Stimulated activated CD4-positive, alpha-beta T cell treated with anti-CD3 and anti-CD28 coated beads, Interleukin-4, amount 100 ng/mL, for 48 hours (primary cell): ENCODE results near the gene LYPD6B.
"Not testable (repeated sequence)": the region's sequence is repeated elsewhere in the genome, so short reads cannot be mapped to it uniquely, and the experiment has no call there.

Experiments used
- DNase-seq, 2 donors: peaks; one replicate each; pipeline ENCODE4 v3.0.0-alpha.2; 2020; ENCODE audit warnings: low read depth in 2 of 2

LYPD6B gene

DNA sequence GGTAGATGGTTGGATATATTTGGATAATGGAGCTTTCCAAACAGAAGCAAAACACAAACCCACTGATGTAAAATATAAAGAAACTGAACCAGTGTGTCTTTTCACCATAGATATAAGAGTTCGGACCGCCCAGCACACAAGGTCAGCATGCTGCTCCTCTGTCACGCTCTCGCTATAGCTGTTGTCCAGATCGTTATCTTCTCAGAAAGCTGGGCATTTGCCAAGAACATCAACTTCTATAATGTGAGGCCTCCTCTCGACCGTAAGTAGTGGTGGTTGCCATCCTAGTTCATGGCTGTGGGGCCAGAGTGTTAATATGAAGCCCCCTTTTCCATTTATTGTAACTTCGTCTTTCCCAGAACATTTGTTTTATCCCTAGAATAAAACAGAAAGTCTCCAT, 166.6 kb downstream of the LYPD6B start:
- no peak for DNase-seq

- no peak for DNase-seq
Observed at GRCh38 chr2:149213764-149214493, 175.4 kb downstream of the LYPD6B start.

DNA sequence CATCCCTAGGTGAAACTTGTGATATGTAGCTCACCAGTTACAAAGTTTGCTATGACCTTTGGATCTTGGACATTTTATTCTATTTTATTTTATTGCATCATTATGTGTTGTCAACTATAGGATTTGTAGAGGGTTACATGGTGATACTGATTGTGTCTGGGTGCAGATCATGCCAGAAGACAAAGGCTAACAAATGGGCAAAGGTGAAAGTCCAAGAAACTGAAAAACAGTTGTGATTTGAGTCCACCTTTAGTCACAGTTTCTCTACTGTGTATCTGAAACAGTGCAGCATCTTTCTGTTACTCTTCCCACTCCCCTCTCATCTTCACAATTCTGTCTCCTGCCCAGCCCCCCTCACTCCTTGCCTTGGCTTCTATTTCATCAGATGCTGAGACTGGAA, 180.0 kb downstream of the LYPD6B start:
- DNase-seq, result no peak

GRCh38 chr2:149219856-149220255, 181.4 kb downstream of the LYPD6B start:
- no peak for DNase-seq

GRCh38 chr2:149221002-149221401, 182.5 kb downstream of the LYPD6B start:
- no peak for DNase-seq

- no peak for DNase-seq
Observed at GRCh38 chr2:149221898-149222297, 183.4 kb downstream of the LYPD6B start.

GRCh38 chr2:149223472-149224095, 185.1 kb downstream of the LYPD6B start:
- DNase-seq, result no peak

DNA sequence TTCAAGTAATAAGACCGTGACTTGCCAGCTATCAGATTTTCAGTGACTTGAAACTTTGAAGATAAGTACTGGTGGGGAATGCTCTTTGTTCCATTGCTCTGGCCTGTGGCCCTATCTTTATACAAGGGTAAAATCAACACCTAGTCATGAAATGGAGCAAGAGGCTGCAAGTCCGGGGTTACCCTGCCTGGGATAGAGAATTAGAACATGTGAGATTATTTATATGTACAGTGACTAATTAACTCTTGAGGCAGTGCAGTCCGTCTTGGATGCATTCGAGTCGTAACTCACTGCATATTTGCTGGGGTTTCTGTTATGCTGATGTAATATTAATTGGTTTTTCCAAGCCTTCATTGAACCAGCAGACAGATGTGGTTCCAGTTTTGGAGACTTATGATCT, 186.0 kb downstream of the LYPD6B start:
- no peak for DNase-seq

GRCh38 chr2:149225446-149225845, 186.9 kb downstream of the LYPD6B start:
- no peak for DNase-seq

- DNase-seq, result no peak
Observed at GRCh38 chr2:149226790-149227189, 188.3 kb downstream of the LYPD6B start.

DNA sequence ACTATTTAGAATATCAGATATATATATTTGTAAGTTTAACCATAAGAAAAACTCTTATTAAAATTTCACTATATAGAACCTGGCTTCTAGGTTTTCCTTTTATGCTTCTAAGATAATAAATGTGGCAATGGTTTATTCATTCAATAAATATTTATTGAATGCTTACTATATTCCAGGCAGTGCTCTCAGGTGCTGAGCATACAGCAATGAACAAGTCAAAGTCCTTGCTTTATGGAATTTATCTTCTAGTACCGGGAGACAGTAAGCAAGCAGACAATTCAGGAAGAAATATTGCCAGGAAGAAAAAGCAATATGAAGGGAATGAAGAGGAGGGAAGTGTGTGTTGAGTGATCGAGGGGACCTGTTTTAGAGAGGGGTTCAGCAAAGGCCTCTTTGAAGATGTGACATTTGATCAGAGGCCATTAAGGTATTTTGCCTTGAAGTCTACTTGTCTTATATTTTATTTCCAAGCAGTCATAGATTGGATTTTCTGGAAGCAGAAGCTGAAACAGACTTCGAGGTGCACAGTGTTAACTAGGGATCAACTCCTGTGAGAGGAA, 197.4 kb downstream of the LYPD6B start:
- no peak for DNase-seq

DNA sequence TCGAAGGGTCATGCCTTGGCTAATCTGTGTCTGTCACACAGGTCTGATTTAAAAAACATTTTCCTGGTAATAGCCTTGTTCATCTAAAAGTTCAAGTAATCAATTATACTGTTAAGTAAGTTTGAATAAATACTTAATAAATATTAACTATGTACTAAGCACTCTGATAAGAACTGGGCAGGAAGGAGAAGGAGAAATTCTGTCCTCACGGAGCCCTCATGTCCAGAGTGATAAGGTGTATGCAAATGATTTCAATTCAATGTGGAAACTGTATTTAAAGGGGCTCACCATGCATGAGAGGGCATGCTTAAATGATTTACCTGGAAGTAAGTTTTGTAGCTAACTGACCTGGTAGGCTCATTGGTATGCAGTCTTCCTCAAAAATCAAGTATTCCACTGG, 197.9 kb downstream of the LYPD6B start:
- DNase-seq, result no peak

DNA sequence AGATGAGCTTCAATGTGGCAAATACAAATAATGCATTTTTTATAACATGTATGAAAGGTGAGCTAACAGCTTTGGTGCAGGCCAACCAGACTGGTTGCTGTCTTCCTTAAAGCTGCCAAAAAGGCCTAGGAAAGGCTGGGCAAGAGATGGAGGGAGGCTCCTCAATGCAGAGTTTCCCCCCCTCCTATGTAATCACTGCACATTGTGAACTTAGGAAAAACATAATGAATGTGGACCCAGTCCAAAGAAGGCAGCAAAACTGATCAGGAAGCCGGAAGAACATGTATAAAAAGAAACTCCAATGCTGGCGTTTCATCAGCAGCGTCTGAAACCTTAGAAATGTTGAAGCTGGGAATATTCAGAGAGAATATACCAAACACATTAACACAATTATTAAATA, 207.7 kb downstream of the LYPD6B start:
- no peak for DNase-seq

GRCh38 chr2:149251436-149251835, 212.9 kb downstream of the LYPD6B start:
- DNase-seq, result not testable (repeated sequence)

DNA sequence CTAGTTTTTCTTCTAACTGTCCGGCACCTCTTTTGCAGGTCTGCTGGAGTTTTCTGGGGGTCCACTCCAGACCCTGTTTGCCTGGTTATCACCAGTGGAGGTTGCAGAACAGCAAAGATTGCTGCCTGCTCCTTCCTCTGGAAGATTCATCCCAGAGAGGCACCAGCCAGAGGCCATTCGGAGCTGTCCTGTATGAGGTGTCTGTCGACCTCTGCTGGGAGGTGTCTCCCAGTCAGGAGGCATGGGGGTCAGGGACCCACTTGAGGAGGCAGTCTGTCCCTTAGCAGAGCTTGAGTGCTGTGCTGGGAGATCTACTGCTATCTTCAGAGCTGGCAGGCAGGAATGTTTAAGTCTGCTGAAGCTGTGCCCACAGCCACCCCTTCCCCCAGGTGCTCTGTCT, 218.4 kb downstream of the LYPD6B start:
- not testable (repeated sequence) for DNase-seq

DNA sequence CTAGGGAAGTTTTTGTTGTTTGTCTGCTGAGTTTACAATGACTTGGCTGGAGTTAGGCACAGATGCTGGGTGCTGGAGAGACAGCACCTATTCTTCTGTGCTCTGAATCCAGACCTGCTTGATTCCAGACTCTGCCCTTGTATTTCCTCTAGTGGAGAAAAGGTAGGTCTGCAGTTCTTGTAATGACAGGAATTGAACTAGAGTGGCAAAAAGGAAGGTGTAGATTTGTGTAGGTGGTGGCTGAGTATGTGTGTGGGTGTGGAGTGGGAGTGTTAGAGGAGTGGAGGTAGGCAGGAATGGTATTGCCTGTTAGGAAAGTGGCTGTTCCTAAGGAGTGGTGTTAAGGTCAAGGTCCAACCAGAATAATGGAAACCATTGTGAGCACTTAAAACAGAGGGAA, 220.0 kb downstream of the LYPD6B start:
- no peak for DNase-seq

- DNase-seq, result no peak
Observed at GRCh38 chr2:149259136-149259535, 220.6 kb downstream of the LYPD6B start.

GRCh38 chr2:149261692-149262091, 223.2 kb downstream of the LYPD6B start:
- no peak for DNase-seq
